HCT116 (cell line): Measurements from ENCODE around the gene BAG2. TPM values are rescaled to one million over a fixed set of nuclear protein-coding genes. Genes with fewer than 3 reads are reported as not detected.

Experiments
- ATAC-seq: fragments of 200-7000 bp; cut with Tn5 transposase; 2 replicates; pipeline ENCODE4 v1.9.1; 2020; ENCODE audit warnings: mild to moderate bottlenecking, moderate library complexity
- BruUV-seq: library from RNA; stranded (reverse); fragments of 400-500 nt; replicated peaks from 2 replicates; lab custom pipeline; 2021; lab: Mats Ljungman, UMichigan
- CTCF ChIA-PET: fragments of 300-600 bp; sonication (Branson Sonifier 250); formaldehyde crosslinking; loops from one replicate; lab custom pipeline; 2021; ENCODE audit warnings: antibody characterized with exemption; lab: Charles Lee
- POLR2A ChIA-PET: fragments of 300-600, 350-600 bp; sonication (Branson Sonifier 250); formaldehyde crosslinking; loops from one replicate; lab custom pipeline; 2021; ENCODE audit warnings: antibody characterized with exemption; lab: Charles Lee
- RAD21 ChIA-PET, 2 experiments: fragments of 300-600 bp; sonication (Branson Sonifier 250); formaldehyde crosslinking; loops; one replicate each; lab custom pipeline; 2023; ENCODE audit warnings: low total read pairs in 2 of 2; ENCODE audit not compliant: uncharacterized antibody in 2 of 2, unreplicated experiment in 2 of 2, low non-redundant PET in 1 of 2; lab: Charles Lee
- DNase-seq: peaks from one replicate; pipeline ENCODE4 v3.0.0-alpha.2; 2010; ENCODE audit warnings: low read depth, low spot score
- H2AFZ ChIP-seq: fragments of 200-600 bp; shearing (Covaris generic), sonication (generic); 2 replicates; pipeline ENCODE4 v1.6.1; 2017; ENCODE audit warnings: low read depth, mixed run types, mixed read lengths, antibody characterized with exemption, low read length; ENCODE audit not compliant: poor library complexity, severe bottlenecking
- H3K27ac ChIP-seq: 2 replicates; pipeline ENCODE4 v1.5.1; 2012; ENCODE audit warnings: low read depth, low read length
- H3K27me3 ChIP-seq: fragments of 200-600 bp; sonication (generic); 2 replicates; pipeline ENCODE4 v1.6.1; 2016; ENCODE audit warnings: mixed run types, low read length, mixed read lengths; ENCODE audit not compliant: insufficient read depth
- H3K36me3 ChIP-seq, 2 experiments: fragments of 200-500 bp in 1 of 2; fragments of 200-600 bp in 1 of 2; sonication (Bioruptor generic) in 1 of 2; sonication (generic) in 1 of 2; 2 replicates each; pipeline versions ENCODE4 v1.5.1 to v1.6.1; 2014 to 2016; ENCODE audit warnings: low read length in 2 of 2, inconsistent platforms in 1 of 2, mixed read lengths in 1 of 2, mixed run types in 1 of 2; ENCODE audit not compliant: insufficient read depth in 2 of 2, control insufficient read depth in 1 of 2
- H3K4me1 ChIP-seq, 2 experiments: fragments of 200-600 bp in 1 of 2; sonication (generic) in 1 of 2; 2 replicates each; pipeline versions ENCODE4 v1.5.1 to v1.6.1; 2012 to 2017; ENCODE audit warnings: low read length in 2 of 2, inconsistent platforms in 1 of 2, mild to moderate bottlenecking in 1 of 2, mixed read lengths in 1 of 2, mixed run types in 1 of 2, moderate library complexity in 1 of 2; ENCODE audit not compliant: insufficient read depth in 2 of 2, control insufficient read depth in 1 of 2
- H3K4me2 ChIP-seq: fragments of 200-600 bp; sonication (generic); 2 replicates; pipeline ENCODE4 v1.6.1; 2017; ENCODE audit warnings: mixed run types, low read length, mixed read lengths
- H3K4me3 ChIP-seq, 2 experiments: fragments of 200-600 bp in 1 of 2; sonication (generic) in 1 of 2; replicated peaks in 1 of 2; 2 replicates each; pipeline ENCODE4 v1.5.1; 2011 to 2016; ENCODE audit warnings: low read length in 2 of 2, control low read depth in 1 of 2, low read depth in 1 of 2, mild to moderate bottlenecking in 1 of 2, mixed read lengths in 1 of 2, mixed run types in 1 of 2
- H3K79me2 ChIP-seq: fragments of 200-600 bp; sonication (generic); 2 replicates; pipeline ENCODE4 v1.6.1; 2017; ENCODE audit warnings: mild to moderate bottlenecking, mixed run types, low read length, moderate library complexity, mixed read lengths; ENCODE audit not compliant: insufficient read depth
- H3K9ac ChIP-seq: fragments of 200-600 bp; sonication (generic); 2 replicates; pipeline ENCODE4 v1.6.1; 2016; ENCODE audit warnings: low read length, mixed read lengths
- H3K9me2 ChIP-seq: fragments of 200-600 bp; sonication (generic), shearing (Covaris generic); 2 replicates; pipeline ENCODE4 v1.6.1; 2017; ENCODE audit warnings: mixed run types, mild to moderate bottlenecking, moderate library complexity; ENCODE audit not compliant: insufficient read depth
- H3K9me3 ChIP-seq, 2 experiments: fragments of 200-500 bp in 1 of 2; fragments of 200-600 bp in 1 of 2; sonication (Bioruptor generic) in 1 of 2; sonication (generic) in 1 of 2; 2 replicates each; pipeline ENCODE4 v1.6.1; 2014 to 2017; ENCODE audit warnings: low read length in 2 of 2, mixed read lengths in 2 of 2, inconsistent platforms in 1 of 2, low read depth in 1 of 2, mild to moderate bottlenecking in 1 of 2, mixed run types in 1 of 2, moderate library complexity in 1 of 2; ENCODE audit not compliant: control insufficient read depth in 1 of 2, insufficient read depth in 1 of 2
- H4K20me1 ChIP-seq: fragments of 200-600 bp; sonication (generic), shearing (Covaris generic); 2 replicates; pipeline ENCODE4 v1.6.1; 2017; ENCODE audit warnings: mixed run types, mild to moderate bottlenecking, moderate library complexity; ENCODE audit not compliant: insufficient read depth
- CBX3 ChIP-seq: IDR thresholded peaks from 2 replicates; pipeline ENCODE4 v1.6.1; 2012; ENCODE audit warnings: low read depth
- ELF1 ChIP-seq: IDR thresholded peaks from 2 replicates; pipeline ENCODE4 v1.6.1; 2012; ENCODE audit warnings: low read depth, borderline replicate concordance
- RAD21 ChIP-seq: IDR thresholded peaks from 2 replicates; pipeline ENCODE4 v1.6.1; 2012; ENCODE audit warnings: low read depth, mild to moderate bottlenecking
- TCF7L2 ChIP-seq: IDR thresholded peaks from 2 replicates; pipeline ENCODE4 v1.7.0; 2011; ENCODE audit warnings: borderline replicate concordance, inconsistent platforms; ENCODE audit not compliant: insufficient read depth, insufficient read length; ENCODE audit errors: extremely low read depth
- intact Hi-C: fragments of 100-400 bp; cut with micrococcal nuclease; formaldehyde crosslinking; loops from 2 replicates; pipeline ENCODE4 v1.10.0; 2022
- total RNA-seq: library from RNA; stranded (reverse); gene quantifications from one replicate; pipeline ENCODE4 v1.2.1, GENCODE V29; 2021; ENCODE audit not compliant: unreplicated experiment

Gene BAG2
- total RNA-seq, 1 experiment from 2014 or later: 13.5 TPM

DNA sequence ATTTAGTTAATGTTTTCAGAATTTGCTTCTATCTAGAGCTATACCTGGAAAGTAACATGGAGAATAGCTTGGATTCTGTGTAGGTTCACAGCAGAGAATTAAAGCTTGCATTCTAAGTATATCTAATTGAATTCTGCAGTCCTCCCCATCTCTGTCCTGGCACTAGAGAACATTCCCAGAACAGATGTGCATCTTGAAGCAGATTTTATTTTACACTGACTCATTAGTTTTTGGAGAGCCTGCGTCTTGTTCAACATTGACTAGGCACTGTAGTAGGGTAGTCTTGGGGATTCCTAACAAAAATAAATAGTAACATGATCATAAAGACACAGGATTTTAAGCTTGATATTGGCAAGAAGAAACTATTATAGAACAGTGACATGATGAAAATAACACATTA, 36.2 kb upstream of the BAG2 start:
- Histone ChIP-seq H3K27ac (no peak overlapping the region), H3K4me3 (no peak overlapping the region), H3K4me2 (no peak overlapping the region), H2AFZ (no peak overlapping the region), H3K36me3 (peaks cover 8 to 10% of the 10 kb centered on the region in 2 experiments; a peak in 3 of 4 replicates), H3K9me3 (no peaks in the 10 kb centered on the region), H3K27me3 (no peaks in the 10 kb centered on the region), H4K20me1 (no peaks in the 10 kb centered on the region), H3K9me2 (no peaks in the 10 kb centered on the region), H3K79me2 (no peaks in the 10 kb centered on the region), H3K4me1 (no peaks in the 10 kb centered on the region), H3K9ac (no peak overlapping the region)
- no TSS peak for BruUV-seq
- ATAC-seq (no peak), DNase-seq (no peak)
- intact Hi-C loops: no loop called here
- ChIA-PET CTCF (no interaction called here), RAD21 (no interaction called here), POLR2A (no interaction called here)
- TF ChIP-seq ELF1 (no peak), RAD21 (no peak), TCF7L2 (no peak)

DNA sequence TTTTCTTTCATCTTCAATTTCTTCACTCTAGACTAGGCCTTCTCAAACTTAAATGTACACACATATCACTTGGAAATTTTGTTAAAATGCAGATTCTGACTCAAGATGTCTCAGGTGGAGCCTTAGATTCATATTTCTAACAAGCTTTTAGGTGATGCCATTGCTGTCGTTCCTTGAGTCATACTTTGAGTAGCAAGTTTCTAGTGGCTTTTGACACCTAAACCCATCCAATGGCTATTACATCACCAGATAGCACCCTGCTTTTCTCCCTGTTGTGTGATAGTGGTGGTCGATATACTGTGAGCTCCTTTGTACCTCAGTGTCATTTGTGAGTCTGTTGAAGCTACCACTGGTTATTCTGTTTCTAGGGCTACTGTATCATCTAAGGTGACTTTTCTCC, 34.8 kb upstream of the BAG2 start:
- no peaks in the 10 kb centered on the region for H3K4me1 ChIP-seq
- H3K36me3 ChIP-seq: peaks cover 8 to 10% of the 10 kb centered on the region in 2 experiments; a peak in 3 of 4 replicates
- ChIA-PET CTCF (no interaction called here), POLR2A (no interaction called here), RAD21 (no interaction called here)
- no peaks in the 10 kb centered on the region for H3K79me2 ChIP-seq
- intact Hi-C loops: no loop called here
- H4K20me1 ChIP-seq: no peaks in the 10 kb centered on the region
- H3K4me3 ChIP-seq: no peak overlapping the region
- DNase-seq (no peak), ATAC-seq (no peak)
- TF ChIP-seq CBX3: no peak
- H3K9me3 ChIP-seq: no peaks in the 10 kb centered on the region
- no peak overlapping the region for H2AFZ ChIP-seq
- BruUV-seq: no TSS peak
- no peaks in the 10 kb centered on the region for H3K9me2 ChIP-seq
- no peaks in the 10 kb centered on the region for H3K27me3 ChIP-seq
- H3K9ac ChIP-seq: no peak overlapping the region
- no peak overlapping the region for H3K27ac ChIP-seq
- H3K4me2 ChIP-seq: no peak overlapping the region
